Diencephalon (tissue), 1 donor: ENCODE measurements around the gene EIF3C. TPM values are rescaled to one million over a fixed set of nuclear protein-coding genes. Genes with fewer than 3 reads are reported as not detected.

Experiments used
- small RNA-seq: library from RNA; depleted of rRNA; stranded (forward); fragments of <200 nt; gene quantifications from one replicate; pipeline ENCODE3, GENCODE V24; 2014
- total RNA-seq: library from RNA; depleted of rRNA; stranded (reverse); fragments of >200 nt; gene quantifications from one replicate; pipeline ENCODE4 v1.2.3, GENCODE V29; 2014

The EIF3C gene, protein sequence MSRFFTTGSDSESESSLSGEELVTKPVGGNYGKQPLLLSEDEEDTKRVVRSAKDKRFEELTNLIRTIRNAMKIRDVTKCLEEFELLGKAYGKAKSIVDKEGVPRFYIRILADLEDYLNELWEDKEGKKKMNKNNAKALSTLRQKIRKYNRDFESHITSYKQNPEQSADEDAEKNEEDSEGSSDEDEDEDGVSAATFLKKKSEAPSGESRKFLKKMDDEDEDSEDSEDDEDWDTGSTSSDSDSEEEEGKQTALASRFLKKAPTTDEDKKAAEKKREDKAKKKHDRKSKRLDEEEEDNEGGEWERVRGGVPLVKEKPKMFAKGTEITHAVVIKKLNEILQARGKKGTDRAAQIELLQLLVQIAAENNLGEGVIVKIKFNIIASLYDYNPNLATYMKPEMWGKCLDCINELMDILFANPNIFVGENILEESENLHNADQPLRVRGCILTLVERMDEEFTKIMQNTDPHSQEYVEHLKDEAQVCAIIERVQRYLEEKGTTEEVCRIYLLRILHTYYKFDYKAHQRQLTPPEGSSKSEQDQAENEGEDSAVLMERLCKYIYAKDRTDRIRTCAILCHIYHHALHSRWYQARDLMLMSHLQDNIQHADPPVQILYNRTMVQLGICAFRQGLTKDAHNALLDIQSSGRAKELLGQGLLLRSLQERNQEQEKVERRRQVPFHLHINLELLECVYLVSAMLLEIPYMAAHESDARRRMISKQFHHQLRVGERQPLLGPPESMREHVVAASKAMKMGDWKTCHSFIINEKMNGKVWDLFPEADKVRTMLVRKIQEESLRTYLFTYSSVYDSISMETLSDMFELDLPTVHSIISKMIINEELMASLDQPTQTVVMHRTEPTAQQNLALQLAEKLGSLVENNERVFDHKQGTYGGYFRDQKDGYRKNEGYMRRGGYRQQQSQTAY
- total RNA-seq, result 195 TPM

DNA sequence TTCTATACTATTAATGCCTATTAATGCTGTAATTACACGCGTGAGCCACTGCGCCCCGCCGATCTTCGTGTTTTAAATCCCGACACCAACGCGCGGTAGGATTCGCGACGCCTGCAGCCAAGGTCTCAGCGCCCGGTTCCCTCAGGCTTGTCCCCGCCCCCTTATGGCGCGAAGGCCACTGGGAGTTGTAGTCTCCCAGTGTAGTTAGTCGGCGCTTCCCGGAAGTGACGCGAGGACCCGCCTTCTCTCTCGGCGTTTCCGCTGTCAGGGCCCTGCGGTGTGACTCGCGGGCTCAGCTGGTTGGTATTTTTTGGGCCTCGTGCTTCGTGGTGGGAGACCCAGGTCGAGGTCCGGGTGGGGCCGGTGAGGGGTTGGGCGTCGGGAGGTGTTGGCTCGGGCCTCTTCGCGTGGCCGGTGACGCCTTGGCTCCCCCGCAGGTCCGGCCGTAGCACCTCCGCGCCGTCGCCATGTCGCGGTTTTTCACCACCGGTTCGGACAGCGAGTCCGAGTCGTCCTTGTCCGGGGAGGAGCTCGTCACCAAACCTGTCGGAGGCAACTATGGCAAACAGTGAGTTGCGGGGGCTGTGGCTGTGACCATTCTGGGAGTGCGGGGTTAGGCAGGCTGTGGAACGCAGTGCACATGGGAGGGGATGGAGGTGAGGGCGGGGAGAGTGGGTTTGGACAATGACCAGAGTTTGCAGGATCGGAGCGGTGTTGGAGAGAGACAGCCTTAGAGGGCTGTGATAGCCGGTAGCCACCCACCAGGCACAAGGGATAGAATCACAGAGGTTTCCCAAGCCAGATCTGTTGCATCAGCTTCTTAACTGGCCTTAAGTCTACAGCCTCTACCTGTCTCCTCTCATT lies at the start of gene EIF3C:
TSS of gene EIF3C (plus strand) at position 245 of the 864 bp plus-strand sequence. CDS start at position 468, 223 bp downstream.

DNA sequence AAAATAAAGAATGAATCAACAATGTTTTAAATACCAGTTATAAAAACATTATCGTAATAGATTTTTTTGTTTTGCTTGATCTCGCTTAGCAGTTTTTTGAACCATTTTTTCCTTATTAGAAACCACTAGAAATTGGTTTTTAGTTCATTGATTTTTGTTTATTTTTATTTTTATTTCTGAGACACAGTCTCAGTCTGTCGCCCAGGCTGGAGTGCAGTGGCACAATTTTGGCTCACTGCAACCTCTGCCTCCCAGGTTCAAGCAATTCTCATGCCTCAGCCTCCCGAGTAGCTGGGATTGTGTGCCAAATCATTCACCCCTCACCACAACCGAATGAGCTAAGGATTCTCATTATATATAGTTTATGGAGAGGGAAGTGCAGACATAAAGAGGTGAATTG lies 40.2 kb downstream of the EIF3C start, which contains the start of gene NPIPB9:
TSS of gene NPIPB9 (plus strand) at position 301 of the 400 bp plus-strand sequence.

Small RNA genes within 50 kb of the gene (small RNA-seq; reads per million reads assigned to genes)
- not detected for gene MIR6862-2

Other genes with a start within 250 kb of the EIF3C start
- not detected for gene NPIPB7, start 239.1 kb upstream of the EIF3C start, total RNA-seq
- 21.5 TPM for gene CLN3, start 219.4 kb upstream of the EIF3C start, total RNA-seq
- 0.23 TPM for gene APOBR, start 216.8 kb upstream of the EIF3C start, total RNA-seq
- not detected for gene IL27, start 204.6 kb upstream of the EIF3C start, total RNA-seq
- gene NUPR1, start 172.5 kb upstream of the EIF3C start, total RNA-seq, result 0.46 TPM
- 16.1 TPM for gene SGF29, start 157.5 kb upstream of the EIF3C start, total RNA-seq
- gene SULT1A2, start 114.4 kb upstream of the EIF3C start, total RNA-seq, result 0.69 TPM
- 11.1 TPM for gene SULT1A1, start 101.4 kb upstream of the EIF3C start, total RNA-seq
- not detected for gene NPIPB8, start 73.4 kb upstream of the EIF3C start, total RNA-seq
- 4.6 TPM for gene NPIPB9, start 40.3 kb downstream of the EIF3C start, total RNA-seq
- 43.1 TPM for gene ATXN2L, start 111.5 kb downstream of the EIF3C start, total RNA-seq
- gene TUFM, start 134.9 kb downstream of the EIF3C start, total RNA-seq, result 71.7 TPM
- gene SH2B1, start 152.4 kb downstream of the EIF3C start, total RNA-seq, result 18.7 TPM
- 0.23 TPM for gene ATP2A1, start 167.0 kb downstream of the EIF3C start, total RNA-seq
- gene RABEP2, start 213.8 kb downstream of the EIF3C start, total RNA-seq, result 7.8 TPM
- 0.23 TPM for gene CD19, start 220.5 kb downstream of the EIF3C start, total RNA-seq
- 28.4 TPM for gene NFATC2IP, start 239.5 kb downstream of the EIF3C start, total RNA-seq